ENCODE measurements around the gene OTOF.

Gene OTOF

DNA sequence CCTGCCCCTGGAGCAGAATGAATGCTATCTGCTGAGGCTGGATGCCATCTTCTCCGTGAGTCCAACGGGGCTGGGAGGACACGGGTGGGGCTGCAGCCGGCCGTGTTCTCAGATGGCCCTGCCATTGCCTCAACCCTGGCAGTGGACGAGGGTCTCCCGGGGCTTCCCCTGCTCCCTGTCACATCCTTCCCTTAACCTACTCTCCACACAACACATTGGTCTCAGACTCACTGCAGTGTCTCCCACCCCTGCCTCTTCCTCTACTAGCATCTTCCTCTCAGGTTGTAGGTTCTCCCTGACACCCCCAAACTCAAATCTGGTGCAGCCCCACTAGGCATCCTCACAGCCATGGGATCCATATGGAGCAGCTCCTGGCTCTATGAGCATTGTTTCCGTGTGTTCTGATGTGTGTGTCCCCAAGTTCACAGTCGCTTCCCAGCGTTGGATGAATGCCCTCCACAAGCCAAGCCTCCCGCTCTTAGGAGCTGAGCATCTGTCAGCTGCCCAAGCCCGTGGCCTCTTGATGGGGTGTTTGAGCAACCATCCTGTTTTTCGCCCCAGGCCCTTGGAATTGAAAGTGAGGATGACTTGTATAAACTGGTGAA is 27.8 kb downstream of the OTOF start:
- no peak overlapping the region for H3K27ac Mint-ChIP-seq
- H3K9me3 Mint-ChIP-seq: no peaks in the 10 kb centered on the region
- intact Hi-C loops (cut with micrococcal nuclease): no loop called here
- no peaks in the 10 kb centered on the region for H3K36me3 Mint-ChIP-seq (ENCODE audit: low read depth)
- peaks cover 15% of the 10 kb centered on the region for H3K4me1 Mint-ChIP-seq (ENCODE audit: low read depth)
- no peak overlapping the region for H3K4me3 Mint-ChIP-seq
- peaks cover 7% of the 10 kb centered on the region for H3K27me3 Mint-ChIP-seq

DNA sequence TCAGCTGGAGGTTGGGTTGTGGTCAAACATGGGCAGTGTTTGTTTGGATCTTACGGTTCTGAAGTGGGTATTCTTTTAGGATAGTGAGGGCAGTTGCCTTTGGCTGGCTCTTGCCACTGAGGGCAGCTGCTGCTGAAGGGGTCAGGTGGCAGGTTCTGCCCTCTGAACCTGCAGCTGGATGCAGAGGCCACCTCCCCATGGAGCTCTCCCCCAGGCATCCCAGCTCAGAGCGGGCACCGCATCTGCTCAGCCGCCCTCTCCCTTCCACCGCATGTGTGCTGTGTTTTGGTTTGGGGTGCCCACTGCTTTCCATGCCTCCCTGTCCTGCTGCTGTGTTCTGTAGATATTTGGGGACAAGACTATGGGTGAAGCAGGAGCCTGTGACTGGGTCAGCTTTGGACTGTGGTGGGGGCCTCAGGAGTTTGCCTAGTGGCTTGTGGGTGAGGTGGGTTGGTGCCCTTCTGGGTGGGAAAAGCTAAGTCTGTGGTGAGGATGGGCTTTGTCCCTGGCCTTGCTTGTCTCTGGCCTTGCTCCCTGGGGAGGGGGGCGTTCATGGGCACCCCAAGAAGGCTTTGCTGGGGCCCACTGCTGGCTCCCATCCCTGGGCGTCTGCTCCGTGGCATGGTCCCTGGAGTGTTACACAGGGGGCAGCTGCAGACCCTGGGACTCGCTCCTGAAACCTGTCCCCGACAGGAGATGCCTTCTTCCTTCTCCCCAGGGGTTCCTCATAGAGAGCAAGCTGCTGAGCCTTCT is 28.5 kb downstream of the OTOF start:
- no peaks in the 10 kb centered on the region for H3K9me3 Mint-ChIP-seq
- no peak overlapping the region for H3K4me3 Mint-ChIP-seq
- peaks cover 9% of the 10 kb centered on the region for H3K4me1 Mint-ChIP-seq (ENCODE audit: low read depth)
- peaks cover 7% of the 10 kb centered on the region for H3K27me3 Mint-ChIP-seq
- intact Hi-C loops (cut with micrococcal nuclease): no loop called here
- H3K27ac Mint-ChIP-seq: no peak overlapping the region
- H3K36me3 Mint-ChIP-seq (ENCODE audit: low read depth): no peaks in the 10 kb centered on the region

DNA sequence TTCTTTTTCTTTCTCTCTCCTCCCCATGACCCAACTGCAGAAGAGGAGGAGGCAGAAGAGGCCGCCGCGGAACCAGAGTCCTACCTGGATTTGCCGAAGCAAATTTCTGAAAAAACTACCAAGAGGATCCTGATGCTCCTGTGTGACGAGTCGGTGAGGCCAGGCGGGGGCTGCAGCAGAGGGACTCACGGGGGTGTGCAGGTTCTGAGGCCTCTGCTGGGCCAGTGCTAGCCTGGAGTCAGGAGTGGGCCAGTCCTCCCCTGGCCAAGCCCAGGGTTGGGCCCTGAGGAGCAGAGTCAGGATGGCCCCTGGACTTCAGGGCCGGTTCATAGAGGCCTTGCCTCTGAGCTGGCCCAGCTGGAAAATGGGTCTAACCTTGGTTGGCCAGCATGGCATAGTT is 29.3 kb downstream of the OTOF start:
- H3K4me3 Mint-ChIP-seq: no peak overlapping the region
- no peak overlapping the region for H3K27ac Mint-ChIP-seq
- no peaks in the 10 kb centered on the region for H3K9me3 Mint-ChIP-seq
- H3K27me3 Mint-ChIP-seq: peaks cover 4% of the 10 kb centered on the region
- no peaks in the 10 kb centered on the region for H3K36me3 Mint-ChIP-seq (ENCODE audit: low read depth)
- H3K4me1 Mint-ChIP-seq (ENCODE audit: low read depth): peaks cover under 1% of the 10 kb centered on the region
- intact Hi-C loops (cut with micrococcal nuclease): no loop called here

DNA sequence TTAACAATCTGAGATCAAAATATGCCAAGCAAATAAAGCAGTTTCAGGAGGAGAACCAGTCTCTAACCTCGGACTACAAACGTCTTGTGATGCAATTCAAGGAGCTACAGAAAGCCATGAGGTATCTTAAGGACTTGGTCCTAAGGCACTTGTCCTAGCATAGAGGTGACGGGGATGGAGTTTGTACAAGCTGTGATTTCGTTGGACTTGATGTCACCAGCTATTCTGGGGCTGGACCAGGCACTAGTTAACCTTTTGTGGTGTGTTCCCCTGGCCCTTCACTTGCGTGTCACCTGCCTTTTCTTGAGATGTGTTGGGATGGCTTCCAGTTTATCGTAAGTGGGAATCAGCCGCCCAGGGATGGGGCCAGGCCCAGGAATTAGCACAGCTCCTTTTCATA is 33.7 kb downstream of the OTOF start:
- H3K27me3 Mint-ChIP-seq: no peaks in the 10 kb centered on the region
- no peaks in the 10 kb centered on the region for H3K4me1 Mint-ChIP-seq (ENCODE audit: low read depth)
- H3K36me3 Mint-ChIP-seq (ENCODE audit: low read depth): no peaks in the 10 kb centered on the region
- intact Hi-C loops (cut with micrococcal nuclease): no loop called here
- H3K9me3 Mint-ChIP-seq: no peaks in the 10 kb centered on the region
- H3K27ac Mint-ChIP-seq: no peak overlapping the region
- H3K4me3 Mint-ChIP-seq: no peak overlapping the region

DNA sequence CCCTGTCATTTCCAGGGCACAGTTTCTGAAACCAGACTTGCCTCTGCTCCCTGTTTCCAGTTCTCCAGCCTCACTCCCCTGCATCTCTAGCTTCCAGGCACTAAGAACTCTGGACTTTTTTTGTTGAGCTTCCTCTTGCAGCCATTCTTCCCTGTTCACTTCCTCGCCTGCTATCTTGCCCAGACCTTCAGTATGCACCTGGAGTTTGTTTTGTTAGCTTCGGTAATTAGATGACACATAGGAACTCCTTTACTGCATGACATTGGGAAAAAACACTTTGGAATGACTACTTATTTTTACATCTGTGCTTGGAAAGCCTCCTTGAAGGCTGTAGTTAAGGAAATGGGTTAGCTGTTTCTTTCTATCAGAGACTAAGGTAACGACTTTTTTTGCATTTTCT is 35.2 kb downstream of the OTOF start:
- intact Hi-C loops (cut with micrococcal nuclease): no loop called here
- no peaks in the 10 kb centered on the region for H3K36me3 Mint-ChIP-seq (ENCODE audit: low read depth)

DNA sequence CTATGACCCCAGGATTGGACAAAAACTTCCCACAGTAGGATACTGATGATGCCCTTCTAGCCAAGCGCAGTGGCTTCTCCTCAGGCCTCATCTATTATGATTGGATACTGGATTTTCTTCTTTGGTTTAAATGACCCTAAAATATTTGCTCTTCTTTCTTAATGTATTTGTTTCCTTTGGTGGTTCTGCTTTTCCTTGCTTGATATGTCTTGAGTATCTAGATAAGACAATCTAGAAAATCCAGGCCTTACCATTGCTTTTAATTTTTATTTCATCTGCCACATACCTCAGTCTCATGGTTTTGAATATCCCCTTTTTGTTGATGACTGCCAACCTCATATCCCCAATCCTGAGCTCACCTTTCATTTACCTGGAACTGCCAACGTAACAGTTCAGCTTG is 35.6 kb downstream of the OTOF start:
- H3K4me3 Mint-ChIP-seq: no peak overlapping the region
- intact Hi-C loops (cut with micrococcal nuclease): no loop called here
- H3K27ac Mint-ChIP-seq: no peak overlapping the region
- no peaks in the 10 kb centered on the region for H3K4me1 Mint-ChIP-seq (ENCODE audit: low read depth)
- H3K9me3 Mint-ChIP-seq: no peaks in the 10 kb centered on the region
- H3K36me3 Mint-ChIP-seq (ENCODE audit: low read depth): no peaks in the 10 kb centered on the region
- peaks cover 1% of the 10 kb centered on the region for H3K27me3 Mint-ChIP-seq

More for the DNA sequence above, 35.2 kb downstream of the OTOF start:
- H3K27ac Mint-ChIP-seq: no peak overlapping the region
- H3K27me3 Mint-ChIP-seq: peaks cover 1% of the 10 kb centered on the region
- no peak overlapping the region for H3K4me3 Mint-ChIP-seq
- no peaks in the 10 kb centered on the region for H3K4me1 Mint-ChIP-seq (ENCODE audit: low read depth)
- H3K9me3 Mint-ChIP-seq: no peaks in the 10 kb centered on the region

DNA sequence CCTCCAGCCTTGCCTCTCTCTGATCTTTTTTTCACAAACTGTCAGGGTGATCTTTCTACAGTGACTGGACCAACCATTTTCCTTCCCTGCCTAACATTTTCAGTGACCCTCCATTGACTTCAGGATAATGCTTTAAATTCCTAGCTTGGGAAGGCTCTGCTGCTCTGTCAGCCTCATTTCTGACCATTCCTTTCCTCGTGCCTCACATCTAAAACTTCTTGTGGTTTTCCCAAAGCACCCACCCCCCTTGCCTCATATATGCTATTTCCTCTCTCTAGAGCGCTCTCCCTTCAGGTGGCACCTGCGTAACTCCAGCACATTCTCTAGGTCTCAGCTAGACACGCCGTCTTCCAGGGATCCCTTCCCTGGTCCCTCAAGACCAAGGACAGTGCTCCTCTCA is 39.0 kb downstream of the OTOF start:
- no peak overlapping the region for H3K4me3 Mint-ChIP-seq
- no peaks in the 10 kb centered on the region for H3K4me1 Mint-ChIP-seq (ENCODE audit: low read depth)
- H3K9me3 Mint-ChIP-seq: no peaks in the 10 kb centered on the region
- peaks cover 1% of the 10 kb centered on the region for H3K27me3 Mint-ChIP-seq
- intact Hi-C loops (cut with micrococcal nuclease): no loop called here
- H3K36me3 Mint-ChIP-seq (ENCODE audit: low read depth): no peaks in the 10 kb centered on the region
- H3K27ac Mint-ChIP-seq: no peak overlapping the region

DNA sequence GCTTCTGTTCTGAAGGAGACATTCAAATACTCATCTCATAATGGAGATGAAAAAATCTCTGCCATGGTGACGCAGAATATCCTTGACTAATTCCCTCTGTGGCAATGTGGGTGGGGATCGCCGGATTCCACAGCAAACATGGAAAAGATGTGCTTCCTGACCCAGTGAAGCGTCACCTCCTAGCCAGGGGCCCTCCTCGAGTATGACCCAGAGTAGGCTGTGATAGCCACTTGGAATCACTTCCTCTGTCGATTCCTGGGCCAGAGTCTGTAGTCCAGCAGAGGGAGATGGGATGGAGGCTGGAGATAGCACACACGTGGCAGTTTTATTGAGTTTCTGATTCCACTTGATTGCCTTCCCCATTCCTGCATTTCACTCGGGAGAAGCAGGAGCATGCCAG is 39.4 kb downstream of the OTOF start:
- no peaks in the 10 kb centered on the region for H3K9me3 Mint-ChIP-seq
- H3K36me3 Mint-ChIP-seq (ENCODE audit: low read depth): no peaks in the 10 kb centered on the region
- peaks cover 1% of the 10 kb centered on the region for H3K27me3 Mint-ChIP-seq
- intact Hi-C loops (cut with micrococcal nuclease): no loop called here
- H3K27ac Mint-ChIP-seq: no peak overlapping the region
- H3K4me1 Mint-ChIP-seq (ENCODE audit: low read depth): peaks cover 3% of the 10 kb centered on the region
- H3K4me3 Mint-ChIP-seq: no peak overlapping the region

DNA sequence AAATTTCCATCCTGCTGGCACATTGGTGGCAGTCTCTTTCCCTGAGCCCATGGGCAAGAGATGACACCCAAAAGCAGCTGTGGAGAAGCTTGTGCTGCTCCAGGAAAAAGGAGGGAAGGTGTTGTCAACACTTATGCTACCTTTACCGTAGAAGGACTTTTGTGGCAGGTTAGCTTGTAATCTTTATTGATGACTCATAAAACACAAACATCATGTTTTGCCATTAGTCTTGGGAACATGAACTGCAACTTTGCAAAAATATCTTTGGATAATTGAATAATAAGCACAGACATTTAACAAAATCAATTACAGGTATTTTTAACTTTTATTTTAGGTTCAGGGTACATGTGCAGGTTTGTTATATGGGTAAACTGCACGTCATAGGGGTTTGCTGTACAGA is 42.8 kb downstream of the OTOF start:
- Mint-ChIP-seq H3K9me3 (no peaks in the 10 kb centered on the region), H3K27ac (no peak overlapping the region), H3K4me1 (ENCODE audit: low read depth) (peaks cover 5% of the 10 kb centered on the region), H3K4me3 (no peak overlapping the region), H3K27me3 (peaks cover 6% of the 10 kb centered on the region), H3K36me3 (ENCODE audit: low read depth) (no peaks in the 10 kb centered on the region)
- intact Hi-C loops (cut with micrococcal nuclease): no loop called here

DNA sequence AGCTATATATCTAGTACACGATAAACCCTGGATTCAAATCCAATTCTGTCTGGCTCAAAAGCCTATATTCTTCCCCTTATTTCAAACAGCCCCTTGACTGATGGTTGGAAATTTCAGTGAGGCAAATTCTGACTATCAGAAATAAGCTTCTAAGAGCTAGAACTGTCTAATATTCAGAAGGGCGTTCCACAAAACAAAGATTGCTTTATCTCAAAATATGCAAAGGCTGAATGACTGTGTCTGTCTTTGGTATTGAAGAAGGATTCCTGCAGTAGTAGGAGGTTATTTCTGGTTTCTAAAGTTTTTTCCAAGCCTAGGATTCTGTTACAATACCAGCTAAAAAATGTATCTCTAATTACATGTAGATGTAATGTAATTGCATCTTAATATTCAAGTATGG is 45.1 kb downstream of the OTOF start:
- H3K27ac Mint-ChIP-seq: no peak overlapping the region
- H3K36me3 Mint-ChIP-seq (ENCODE audit: low read depth): no peaks in the 10 kb centered on the region
- intact Hi-C loops (cut with micrococcal nuclease): no loop called here
- peaks cover 5% of the 10 kb centered on the region for H3K4me1 Mint-ChIP-seq (ENCODE audit: low read depth)
- no peak overlapping the region for H3K4me3 Mint-ChIP-seq
- peaks cover 4% of the 10 kb centered on the region for H3K27me3 Mint-ChIP-seq
- H3K9me3 Mint-ChIP-seq: no peaks in the 10 kb centered on the region

DNA sequence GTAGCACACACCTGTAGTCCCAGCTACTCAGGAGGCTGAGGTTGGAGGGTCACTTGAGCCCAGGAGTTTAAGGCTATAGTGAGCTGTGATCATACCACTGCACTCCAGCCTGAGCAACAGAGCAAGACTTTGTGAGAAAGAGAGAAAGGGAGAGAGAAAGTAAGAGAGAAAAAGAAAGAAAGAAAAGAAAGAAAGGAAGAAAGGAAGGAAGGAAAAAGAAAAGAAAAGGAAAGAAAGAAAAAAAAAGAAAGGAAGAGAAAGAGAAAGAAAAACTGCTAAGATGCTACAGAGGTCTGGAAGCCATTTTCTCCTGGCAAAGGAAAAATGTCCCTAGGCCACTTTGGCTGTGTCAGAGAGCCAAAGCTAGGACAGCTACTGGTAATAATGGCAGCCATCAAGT is 45.6 kb downstream of the OTOF start:
- H3K27ac Mint-ChIP-seq: no peak overlapping the region
- H3K27me3 Mint-ChIP-seq: peaks cover 4% of the 10 kb centered on the region
- no peaks in the 10 kb centered on the region for H3K9me3 Mint-ChIP-seq
- intact Hi-C loops (cut with micrococcal nuclease): no loop called here
- H3K4me3 Mint-ChIP-seq: no peak overlapping the region
- H3K36me3 Mint-ChIP-seq (ENCODE audit: low read depth): no peaks in the 10 kb centered on the region
- H3K4me1 Mint-ChIP-seq (ENCODE audit: low read depth): peaks cover 5% of the 10 kb centered on the region

DNA sequence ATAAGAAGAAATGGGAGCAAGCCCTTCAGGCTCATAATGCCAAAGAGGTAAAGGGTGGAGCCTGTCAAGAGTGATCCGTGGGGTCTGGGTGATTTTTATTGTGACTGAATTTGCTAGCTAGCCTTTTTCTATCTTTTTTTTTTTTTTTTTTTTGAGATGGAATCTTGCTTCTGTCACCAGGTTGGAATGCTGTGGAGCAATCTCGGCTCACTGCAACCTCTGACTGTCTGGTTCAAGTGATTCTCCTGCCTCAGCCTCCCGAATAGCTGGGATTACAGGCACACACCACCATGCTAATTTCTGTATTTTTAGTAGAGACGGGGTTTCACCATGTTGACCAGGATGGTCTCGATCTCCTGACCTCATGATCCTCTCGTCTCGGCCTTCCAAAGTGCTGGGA is 47.1 kb downstream of the OTOF start:
- intact Hi-C loops (cut with micrococcal nuclease): no loop called here
- H3K4me1 Mint-ChIP-seq (ENCODE audit: low read depth): peaks cover 5% of the 10 kb centered on the region
- no peaks in the 10 kb centered on the region for H3K36me3 Mint-ChIP-seq (ENCODE audit: low read depth)
- H3K4me3 Mint-ChIP-seq: no peak overlapping the region
- H3K27ac Mint-ChIP-seq: no peak overlapping the region
- peaks cover 4% of the 10 kb centered on the region for H3K27me3 Mint-ChIP-seq
- no peaks in the 10 kb centered on the region for H3K9me3 Mint-ChIP-seq

DNA sequence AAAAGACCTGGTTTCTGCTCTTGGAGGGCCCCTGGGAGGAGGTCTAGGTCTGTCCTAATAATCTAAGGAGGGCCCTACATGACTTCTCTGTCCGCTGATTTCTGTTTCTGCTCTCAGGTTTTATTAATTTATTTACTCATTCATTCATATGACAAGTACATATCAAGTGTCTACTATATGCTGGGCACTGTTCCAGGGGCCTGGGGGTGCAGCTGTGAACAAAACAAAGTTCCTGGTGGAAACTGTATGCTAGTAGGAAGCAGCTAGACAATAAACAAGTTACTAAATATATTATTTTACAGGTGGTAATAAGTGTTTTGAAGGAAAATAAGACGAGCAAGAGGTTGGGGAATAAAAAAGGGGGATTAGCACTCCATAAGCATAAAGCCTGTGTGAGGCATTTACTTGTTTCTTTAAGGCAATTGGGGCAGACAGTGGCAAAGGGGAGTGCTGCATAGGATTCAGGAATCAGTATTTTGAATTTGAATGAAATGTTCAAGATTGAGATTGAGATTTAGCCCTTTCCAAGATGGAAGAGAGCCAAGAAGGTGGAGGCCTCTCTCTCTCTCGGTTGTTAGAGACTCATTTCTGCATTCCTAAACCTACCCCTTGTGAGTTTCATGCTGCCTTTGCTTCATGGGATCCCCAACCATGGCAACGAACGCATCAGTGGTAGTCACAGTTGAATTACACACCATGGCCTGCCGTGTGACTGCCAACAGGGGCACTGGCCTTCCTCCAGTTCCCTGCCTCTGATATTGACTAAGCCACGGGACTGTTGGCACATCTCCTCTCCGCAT is 47.9 kb downstream of the OTOF start:
- Mint-ChIP-seq H3K4me1 (ENCODE audit: low read depth) (peaks cover 5% of the 10 kb centered on the region), H3K27me3 (peaks cover 4% of the 10 kb centered on the region), H3K27ac (no peak overlapping the region), H3K9me3 (no peaks in the 10 kb centered on the region), H3K36me3 (ENCODE audit: low read depth) (no peaks in the 10 kb centered on the region), H3K4me3 (no peak overlapping the region)
- intact Hi-C loops (cut with micrococcal nuclease): no loop called here

DNA sequence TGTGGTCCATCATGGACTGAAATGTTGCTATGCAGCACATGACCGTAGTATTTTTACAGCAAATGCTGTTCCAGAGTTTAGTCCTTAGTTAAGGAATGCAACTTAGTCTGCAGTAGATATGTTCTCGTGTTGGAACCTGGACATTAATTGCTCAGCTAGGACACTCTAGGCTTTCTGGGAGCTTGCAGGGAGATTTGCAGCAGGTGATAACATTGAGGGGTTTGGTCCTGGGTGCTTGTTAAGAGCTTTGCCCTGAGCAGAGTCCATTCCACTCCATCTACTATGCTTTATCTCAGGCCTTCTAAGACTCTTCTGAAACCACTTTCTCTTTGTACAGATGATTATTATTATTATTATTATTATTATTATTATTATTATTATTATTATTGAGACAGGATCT is 49.1 kb downstream of the OTOF start:
- intact Hi-C loops (cut with micrococcal nuclease): no loop called here
- Mint-ChIP-seq H3K4me3 (no peak overlapping the region), H3K4me1 (ENCODE audit: low read depth) (peaks cover 5% of the 10 kb centered on the region), H3K36me3 (ENCODE audit: low read depth) (no peaks in the 10 kb centered on the region), H3K9me3 (no peaks in the 10 kb centered on the region), H3K27ac (no peak overlapping the region), H3K27me3 (peaks cover 4% of the 10 kb centered on the region)

All from dendritic cell treated with granulocyte-macrophage colony-stimulating factor and Interleukin-4, amounts not matched to agents 40 ng/mL and 50 ng/mL, for 4 days (primary cell).